HUDEP-2 (cell line): ENCODE results near the gene LRMDA.
"Not testable (repeated sequence)": the region's sequence is repeated elsewhere in the genome, so short reads cannot be mapped to it uniquely, and the experiment has no call there.

Experiments used
- DNase-seq, 76 experiments: peaks; one replicate each; lab custom pipeline; 2025; ENCODE audit not compliant: unreplicated experiment in 76 of 76; lab: John Stamatoyannopoulos, UW

The LRMDA gene

GRCh38 chr10:75762431-75762802 lies 331.0 kb downstream of the LRMDA start:
- DNase-seq = no peak

- no peak for DNase-seq
Observed at GRCh38 chr10:75763652-75764051, 332.2 kb downstream of the LRMDA start.

- DNase-seq = no peak
Observed at GRCh38 chr10:75764974-75765788, 333.8 kb downstream of the LRMDA start.

- DNase-seq = no peak
Observed at GRCh38 chr10:75765789-75766096, 334.3 kb downstream of the LRMDA start.

GRCh38 chr10:75766106-75766505 lies 334.7 kb downstream of the LRMDA start:
- DNase-seq = no peak

GRCh38 chr10:75766752-75767151 lies 335.3 kb downstream of the LRMDA start:
- not testable (repeated sequence) for DNase-seq

GRCh38 chr10:75770626-75771081 lies 339.2 kb downstream of the LRMDA start:
- DNase-seq = no peak

- no peak for DNase-seq
Observed at GRCh38 chr10:75771606-75772005, 340.2 kb downstream of the LRMDA start.

GRCh38 chr10:75772153-75772887 lies 340.9 kb downstream of the LRMDA start:
- no peak for DNase-seq

- DNase-seq = no peak
Observed at GRCh38 chr10:75773231-75773780, 341.9 kb downstream of the LRMDA start.

- DNase-seq = no peak
Observed at GRCh38 chr10:75773813-75774782, 342.7 kb downstream of the LRMDA start.

- DNase-seq = no peak
Observed at GRCh38 chr10:75774783-75775490, 343.5 kb downstream of the LRMDA start.

GRCh38 chr10:75776738-75777504 lies 345.5 kb downstream of the LRMDA start:
- no peak for DNase-seq

GRCh38 chr10:75778665-75779064 lies 347.2 kb downstream of the LRMDA start:
- no peak for DNase-seq

- no peak for DNase-seq
Observed at GRCh38 chr10:75779276-75779675, 347.9 kb downstream of the LRMDA start.

- DNase-seq = no peak
Observed at GRCh38 chr10:75782463-75783248, 351.2 kb downstream of the LRMDA start.

- DNase-seq = no peak
Observed at GRCh38 chr10:75788394-75789205, 357.2 kb downstream of the LRMDA start.

GRCh38 chr10:75793848-75794247 lies 362.4 kb downstream of the LRMDA start:
- no peak for DNase-seq
